PC-3 (cell line): ENCODE data around the gene SHROOM3. TPM values are rescaled to one million over a fixed set of nuclear protein-coding genes. Genes with fewer than 3 reads are reported as not detected.

ENCODE experiments used
- ATAC-seq: fragments of 200-7000 bp; cut with Tn5 transposase; 2 replicates; pipeline ENCODE4 v1.9.1; 2020; ENCODE audit warnings: mild to moderate bottlenecking, moderate library complexity
- BruUV-seq: library from RNA; stranded (reverse); fragments of 400-500 nt; replicated peaks from 2 replicates; lab custom pipeline; 2021; lab: Mats Ljungman, UMichigan
- CTCF ChIA-PET: fragments of 300-600 bp; sonication (Branson Sonifier 250); formaldehyde crosslinking; loops from one replicate; lab custom pipeline; 2022; ENCODE audit warnings: antibody characterized with exemption; lab: Charles Lee
- POLR2A ChIA-PET: fragments of 300-600 bp; sonication (Branson Sonifier 250); formaldehyde crosslinking; loops from one replicate; lab custom pipeline; 2022; ENCODE audit warnings: antibody characterized with exemption; ENCODE audit not compliant: unreplicated experiment; lab: Charles Lee
- DNase-seq: peaks from one replicate; pipeline ENCODE4 v3.0.0-alpha.2; 2015
- H2AFZ ChIP-seq: fragments of 300-600 bp; sonication (generic); 2 replicates; pipeline ENCODE4 v1.6.0; 2016; ENCODE audit warnings: antibody characterized with exemption, low read length
- H3F3A ChIP-seq: fragments of 300-600 bp; sonication (generic); one replicate; pipeline ENCODE4 v1.6.0; 2017; ENCODE audit warnings: antibody characterized with exemption, low read length, control low read depth, mild to moderate bottlenecking; ENCODE audit not compliant: unreplicated experiment
- H3K27ac ChIP-seq: fragments of 300-600 bp; sonication (generic); 2 replicates; pipeline ENCODE4 v1.5.1; 2016; ENCODE audit warnings: mild to moderate bottlenecking, low read length
- H3K27me3 ChIP-seq: fragments of 300-600 bp; sonication (generic); 2 replicates; pipeline ENCODE4 v1.6.1; 2016; ENCODE audit warnings: low read length, mixed read lengths
- H3K36me3 ChIP-seq: fragments of 300-600 bp; sonication (generic); 2 replicates; pipeline ENCODE4 v1.6.1; 2016; ENCODE audit warnings: low read depth, mixed run types, low read length, mixed read lengths
- H3K4me1 ChIP-seq: fragments of 300-600 bp; sonication (generic); 2 replicates; pipeline ENCODE4 v1.5.1; 2016; ENCODE audit warnings: low read length; ENCODE audit not compliant: insufficient read depth
- H3K4me2 ChIP-seq: fragments of 300-600 bp; sonication (generic); 2 replicates; pipeline ENCODE4 v1.6.0; 2016; ENCODE audit warnings: low read length
- H3K4me3 ChIP-seq: fragments of 300-600 bp; sonication (generic); 2 replicates; pipeline ENCODE4 v1.5.1; 2016; ENCODE audit warnings: mild to moderate bottlenecking, low read length, mixed read lengths
- H3K79me2 ChIP-seq: fragments of 300-600 bp; sonication (generic); 2 replicates; pipeline ENCODE4 v1.6.1; 2017; ENCODE audit warnings: low read length, mixed read lengths
- H3K9ac ChIP-seq: fragments of 300-600 bp; sonication (generic); 2 replicates; pipeline ENCODE4 v1.6.0; 2016; ENCODE audit warnings: mild to moderate bottlenecking, low read length
- H3K9me2 ChIP-seq: fragments of 300-600 bp; sonication (generic); replicated peaks from 2 replicates; pipeline ENCODE4 v1.6.1; 2016; ENCODE audit warnings: mixed run types, low read length, mixed read lengths
- H3K9me3 ChIP-seq: fragments of 300-600 bp; sonication (generic); 2 replicates; pipeline ENCODE4 v1.6.1; 2016; ENCODE audit warnings: low read length, mixed read lengths
- H4K20me1 ChIP-seq: fragments of 300-600 bp; sonication (generic); 2 replicates; pipeline ENCODE4 v1.6.1; 2016; ENCODE audit warnings: low read length, mixed read lengths
- CTCF ChIP-seq: fragments of 300-600 bp; sonication (generic); conservative IDR thresholded peaks from 2 replicates; pipeline ENCODE4 v1.5.1; 2017; ENCODE audit warnings: antibody characterized with exemption, low read depth, mild to moderate bottlenecking, low read length
- EZH2 ChIP-seq: fragments of 300-600 bp; sonication (generic); IDR thresholded peaks from one replicate; pipeline ENCODE4 v1.6.1; 2017; ENCODE audit warnings: antibody characterized with exemption, mild to moderate bottlenecking, low read length; ENCODE audit not compliant: unreplicated experiment
- EZH2phosphoT487 ChIP-seq: fragments of 300-600 bp; sonication (generic); IDR thresholded peaks from 2 replicates; pipeline ENCODE4 v1.6.1; 2018; ENCODE audit warnings: mild to moderate bottlenecking, antibody characterized with exemption, low read length, borderline replicate concordance
- intact Hi-C: fragments of 100-400 bp; cut with micrococcal nuclease; formaldehyde crosslinking; loops from 2 replicates; pipeline ENCODE4 v1.9.0; 2023
- total RNA-seq: library from RNA; depleted of rRNA; stranded (reverse); fragments of >200 nt; gene quantifications from 2 replicates; pipeline ENCODE4 v1.2.3, GENCODE V29; 2014

SHROOM3 gene
- total RNA-seq, 1 experiment from 2014 or later: 27.8 TPM

GRCh38 chr4:76651616-76652015 is 216.6 kb downstream of the SHROOM3 start:
- ChIA-PET CTCF (no interaction called here), POLR2A (no interaction called here)
- intact Hi-C loops: no loop called here

GRCh38 chr4:76652389-76652788 is 217.4 kb downstream of the SHROOM3 start:
- H3K4me3 ChIP-seq: no peak overlapping the region

More at GRCh38 chr4:76651616-76652015, 216.6 kb downstream of the SHROOM3 start:
- no peak for DNase-seq
- no peak overlapping the region for H3K27ac ChIP-seq
- ATAC-seq: no peak
- H4K20me1 ChIP-seq: no peaks in the 10 kb centered on the region
- H3K9me3 ChIP-seq: no peaks in the 10 kb centered on the region
- H3F3A ChIP-seq: no peaks in the 10 kb centered on the region
- BruUV-seq: no TSS peak
- H3K9me2 ChIP-seq: no peaks in the 10 kb centered on the region
- H3K79me2 ChIP-seq: no peaks in the 10 kb centered on the region
- no peak overlapping the region for H3K4me2 ChIP-seq
- no peak overlapping the region for H3K4me3 ChIP-seq
- no peak overlapping the region for H3K9ac ChIP-seq
- no peaks in the 10 kb centered on the region for H3K36me3 ChIP-seq
- TF ChIP-seq EZH2 (no peak), CTCF (no peak)
- peaks cover 3% of the 10 kb centered on the region; the same call in 1 of the 2 replicates for H3K4me1 ChIP-seq
- H2AFZ ChIP-seq: no peak overlapping the region
- H3K27me3 ChIP-seq: no peaks in the 10 kb centered on the region

GRCh38 chr4:76654084-76654483 is 219.1 kb downstream of the SHROOM3 start:
- H3K27ac ChIP-seq: no peak overlapping the region
- H3K27me3 ChIP-seq: no peaks in the 10 kb centered on the region
- H3K9me3 ChIP-seq: no peaks in the 10 kb centered on the region
- no peaks in the 10 kb centered on the region for H3K79me2 ChIP-seq
- H3K4me2 ChIP-seq: no peak overlapping the region
- no peaks in the 10 kb centered on the region for H3F3A ChIP-seq
- no peak overlapping the region for H2AFZ ChIP-seq
- BruUV-seq: no TSS peak
- H3K36me3 ChIP-seq: no peaks in the 10 kb centered on the region
- TF ChIP-seq EZH2 (no peak), CTCF (no peak), EZH2phosphoT487 (no peak)
- no peak for ATAC-seq
- H4K20me1 ChIP-seq: no peaks in the 10 kb centered on the region
- no peak overlapping the region for H3K4me3 ChIP-seq
- H3K9ac ChIP-seq: no peak overlapping the region
- no peaks in the 10 kb centered on the region for H3K9me2 ChIP-seq
- POLR2A ChIA-PET: no interaction called here
- intact Hi-C loops: no loop called here
- CTCF ChIA-PET: no interaction called here
- DNase-seq: no peak
- H3K4me1 ChIP-seq: peaks cover 23% of the 10 kb centered on the region

More at GRCh38 chr4:76652389-76652788, 217.4 kb downstream of the SHROOM3 start:
- DNase-seq (no peak), ATAC-seq (no peak)
- BruUV-seq: no TSS peak
- Histone ChIP-seq H3K9me2 (no peaks in the 10 kb centered on the region), H3K4me2 (no peak overlapping the region), H3K9me3 (no peaks in the 10 kb centered on the region), H4K20me1 (no peaks in the 10 kb centered on the region), H3K9ac (no peak overlapping the region), H3K27me3 (no peaks in the 10 kb centered on the region), H3K27ac (no peak overlapping the region), H3K4me1 (peaks cover 6% of the 10 kb centered on the region), H2AFZ (no peak overlapping the region), H3F3A (no peaks in the 10 kb centered on the region), H3K79me2 (no peaks in the 10 kb centered on the region), H3K36me3 (no peaks in the 10 kb centered on the region)
- intact Hi-C loops: no loop called here
- CTCF ChIA-PET: interaction anchor here (0.7 kb wide), 1 partner anchor 82 kb away, joined by 3 read pairs; no protein-coding TSS in a partner anchor
- TF ChIP-seq CTCF: no peak
- no peak for TF ChIP-seq EZH2
- no peak for TF ChIP-seq EZH2phosphoT487
- POLR2A ChIA-PET: no interaction called here
